BE2C (cell line): ENCODE measurements around the gene TTC21B. TPM values are rescaled to one million over a fixed set of nuclear protein-coding genes. Genes with fewer than 3 reads are reported as not detected.
A peak's percentile ranks its signal among the peaks of the same experiment; 100 is the strongest.
"Not testable (repeated sequence)": the region's sequence is repeated elsewhere in the genome, so short reads cannot be mapped to it uniquely, and the experiment has no call there.

Experiments
- DNase-seq: peaks from one replicate; pipeline ENCODE4 v3.0.0-alpha.2; 2020
- H3K27me3 ChIP-seq: fragments of 250-450 bp; sonication (Bioruptor Pico); 2 replicates; pipeline ENCODE4 v1.5.1; 2020; ENCODE audit warnings: mild to moderate bottlenecking
- H3K36me3 ChIP-seq: fragments of 250-450 bp; sonication (Bioruptor Pico); 2 replicates; pipeline ENCODE4 v1.5.1; 2020; ENCODE audit warnings: mild to moderate bottlenecking
- H3K4me1 ChIP-seq: fragments of 250-450 bp; sonication (Bioruptor Pico); 2 replicates; pipeline ENCODE4 v1.5.1; 2020
- H3K4me3 ChIP-seq: 2 replicates; pipeline ENCODE4 v1.5.1; 2011; ENCODE audit warnings: low read depth, low read length
- H3K9me3 ChIP-seq: fragments of 250-450 bp; sonication (Bioruptor Pico); 2 replicates; pipeline ENCODE4 v1.5.1; 2020
- CTCF ChIP-seq: IDR thresholded peaks from 2 replicates; pipeline ENCODE4 v1.5.1; 2012; ENCODE audit warnings: mild to moderate bottlenecking, low read depth, low read length
- polyA plus RNA-seq: library from polyadenylated mRNA; unstranded; fragments of >200 nt; gene quantifications from one replicate; pipeline ENCODE4 v1.2.1, GENCODE V29; 2012; ENCODE audit warnings: low read depth, missing spikeins; ENCODE audit not compliant: insufficient read length, insufficient read depth

The TTC21B gene
- 5.7 TPM for polyA plus RNA-seq

DNA sequence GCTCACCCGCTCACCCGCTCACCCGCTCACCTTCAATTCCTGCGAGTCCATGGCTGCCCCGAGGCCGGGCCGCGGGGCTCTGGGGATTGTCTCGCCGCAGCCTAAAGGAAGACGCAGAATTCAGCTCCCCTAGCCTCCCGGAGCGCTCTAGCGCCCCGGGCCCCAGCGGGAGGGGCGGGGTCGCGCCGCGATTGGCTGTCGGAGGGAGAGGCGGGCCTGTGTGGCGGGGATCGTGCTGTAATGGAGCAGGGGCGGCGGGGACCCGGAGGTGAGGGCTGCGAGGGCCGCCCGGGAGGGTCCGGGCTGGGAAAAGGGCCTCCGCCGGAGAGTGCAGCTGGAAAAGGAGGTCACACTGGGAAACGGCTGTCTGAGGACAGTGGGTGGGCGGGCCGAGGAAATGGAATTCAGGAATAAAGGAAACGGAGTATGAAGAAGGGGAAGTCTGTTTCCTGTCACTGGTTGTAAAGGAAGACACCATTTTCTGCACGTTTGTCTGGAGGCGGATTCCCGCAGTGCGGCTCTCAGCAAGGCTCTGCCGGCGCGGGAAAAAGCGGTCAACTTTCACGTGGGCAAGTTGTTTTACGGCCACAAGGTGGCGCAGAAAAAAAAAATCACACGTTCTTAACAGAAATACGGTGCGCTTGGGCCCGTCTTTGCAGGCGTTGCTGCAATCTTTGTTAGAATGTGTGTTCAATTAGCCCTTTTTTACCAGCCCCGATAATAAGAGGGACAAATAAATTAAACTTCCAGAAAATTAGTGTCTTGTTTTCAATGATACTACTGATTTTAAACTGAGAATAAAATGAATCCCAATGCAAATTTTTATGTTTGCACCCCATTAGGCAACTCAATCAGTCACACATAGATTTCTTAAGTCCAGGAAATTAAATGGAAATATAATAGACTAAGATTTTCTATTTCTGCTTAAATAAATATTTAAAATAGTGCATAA lies at the start of gene TTC21B:
TSS of gene TTC21B (minus strand) at position 122 of the 952 bp plus-strand sequence. CDS start at position 51, 71 bp downstream.
- H3K36me3 ChIP-seq = no peaks in the 10 kb centered on the region
- peak; percentile 55 for TF ChIP-seq CTCF
- H3K9me3 ChIP-seq = no peaks in the 10 kb centered on the region

DNA sequence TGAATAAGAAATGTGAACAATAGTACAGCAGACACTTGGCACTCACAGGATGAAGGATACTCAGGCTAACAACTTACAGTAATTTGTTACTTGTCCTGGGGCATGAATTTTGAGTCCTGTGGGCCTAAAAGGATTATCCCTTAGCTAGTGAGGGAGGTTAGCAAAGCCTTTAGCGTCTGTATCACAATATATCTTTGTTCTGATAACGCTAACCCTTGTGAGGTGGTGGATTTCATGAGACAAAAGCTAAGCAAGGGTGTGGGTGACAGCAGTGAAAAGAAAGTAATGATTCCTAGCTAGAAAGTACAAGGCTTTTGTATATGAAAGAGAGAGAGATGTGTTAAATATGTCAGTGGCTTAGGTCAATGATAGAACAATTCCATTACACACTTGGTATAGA lies 46.8 kb upstream of the TTC21B start:
- Histone ChIP-seq H3K4me1 (no peaks in the 10 kb centered on the region), H3K4me3 (no peak overlapping the region), H3K36me3 (no peaks in the 10 kb centered on the region), H3K9me3 (no peaks in the 10 kb centered on the region), H3K27me3 (no peaks in the 10 kb centered on the region)
- no peak for DNase-seq
- no peak for TF ChIP-seq CTCF

More for the DNA sequence above, at the start of gene TTC21B:
- Histone ChIP-seq H3K27me3 (no peaks in the 10 kb centered on the region), H3K4me3 (peak within 1 kb of the TSS; percentile 81), H3K4me1 (no peaks in the 10 kb centered on the region)
- peak; percentile 92 for DNase-seq

DNA sequence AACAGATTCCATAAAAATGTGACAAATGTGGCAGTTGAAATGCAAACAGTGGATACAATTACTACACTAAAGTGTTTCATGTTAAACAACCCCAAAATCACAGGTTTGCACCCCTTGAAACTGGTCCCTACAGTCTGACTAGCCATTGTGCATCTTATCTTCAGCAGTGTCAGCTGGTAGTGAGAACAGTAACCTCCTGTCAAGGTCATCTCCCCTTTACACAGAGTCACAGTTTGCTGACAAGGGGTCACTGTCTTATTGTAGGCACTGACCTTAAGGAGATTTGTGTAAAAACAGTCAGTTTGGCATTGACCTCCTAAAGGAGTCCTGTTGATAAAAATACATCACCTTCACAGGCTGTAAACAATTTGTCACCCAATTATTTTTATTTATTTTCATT lies 37.3 kb upstream of the TTC21B start:
- no peak for TF ChIP-seq CTCF
- DNase-seq = no peak
- Histone ChIP-seq H3K4me3 (no peak overlapping the region), H3K9me3 (no peaks in the 10 kb centered on the region), H3K4me1 (no peaks in the 10 kb centered on the region), H3K36me3 (no peaks in the 10 kb centered on the region), H3K27me3 (no peaks in the 10 kb centered on the region)

GRCh38 chr2:165989851-165990250 lies 36.3 kb upstream of the TTC21B start:
- TF ChIP-seq CTCF = no peak
- DNase-seq = no peak
- no peaks in the 10 kb centered on the region for H3K4me1 ChIP-seq

DNA sequence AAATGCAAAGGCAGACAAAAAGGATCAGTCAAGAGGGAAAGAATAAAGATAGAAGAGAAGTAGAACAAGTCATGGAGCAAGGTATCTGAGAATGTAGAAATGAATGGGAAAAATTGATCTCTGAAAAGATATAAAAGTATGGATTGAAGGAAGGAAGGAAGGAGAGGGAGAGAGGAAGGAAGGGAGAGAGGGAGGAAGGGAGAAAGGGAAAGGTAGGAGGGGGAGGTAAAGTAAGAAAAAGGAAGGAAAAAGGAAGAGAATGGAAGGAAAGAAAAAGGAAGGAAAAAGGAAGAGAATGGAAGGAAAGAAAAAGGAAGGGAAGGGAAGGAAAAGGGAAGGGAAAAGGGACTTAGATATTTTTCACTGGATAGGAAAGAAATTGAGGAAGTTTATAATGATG lies 31.5 kb upstream of the TTC21B start:
- no peaks in the 10 kb centered on the region for H3K27me3 ChIP-seq

More at GRCh38 chr2:165989851-165990250, 36.3 kb upstream of the TTC21B start:
- Histone ChIP-seq H3K4me3 (no peak overlapping the region), H3K27me3 (no peaks in the 10 kb centered on the region), H3K36me3 (no peaks in the 10 kb centered on the region), H3K9me3 (no peaks in the 10 kb centered on the region)

DNA sequence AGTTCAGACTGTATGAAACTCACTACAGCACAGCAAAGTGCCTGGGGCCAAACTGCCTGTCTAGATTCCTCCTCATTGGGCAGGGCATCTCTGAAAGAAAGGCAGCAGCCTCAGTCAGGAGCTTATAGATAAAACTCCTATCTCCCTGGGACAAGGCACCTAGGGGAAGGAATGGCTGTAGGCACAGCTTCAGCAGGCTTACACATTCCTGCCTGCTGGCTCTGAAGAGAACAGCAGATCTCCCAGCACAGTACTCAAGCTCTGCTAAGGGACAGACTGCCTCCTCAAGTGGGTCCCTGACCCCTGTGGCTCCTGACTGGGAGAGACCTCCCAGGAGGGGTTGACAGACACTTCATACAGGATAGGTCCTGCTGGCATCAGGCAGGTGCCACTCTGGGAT lies 18.6 kb upstream of the TTC21B start:
- not testable (repeated sequence) for H3K27me3 ChIP-seq, DNase-seq, H3K4me3 ChIP-seq, H3K4me1 ChIP-seq, H3K36me3 ChIP-seq, H3K9me3 ChIP-seq

More for the DNA sequence above, 31.5 kb upstream of the TTC21B start:
- Histone ChIP-seq H3K36me3 (no peaks in the 10 kb centered on the region), H3K4me1 (no peaks in the 10 kb centered on the region), H3K4me3 (no peak overlapping the region), H3K9me3 (no peaks in the 10 kb centered on the region)
- DNase-seq = no peak
- TF ChIP-seq CTCF = no peak
